SU-DHL-6 (cell line): Measurements from ENCODE around the gene NEGR1.

ENCODE experiments used
- CTCF ChIP-seq: fragments of 200-600 bp; sonication (generic); IDR thresholded peaks from one replicate; pipeline ENCODE4 v1.5.1; 2017; ENCODE audit warnings: antibody characterized with exemption, mild to moderate bottlenecking, low read length, moderate library complexity; ENCODE audit not compliant: insufficient read depth, poor library complexity, severe bottlenecking
- EZH2phosphoT487 ChIP-seq: fragments of 200-600 bp; sonication (generic), shearing (Covaris generic); conservative IDR thresholded peaks from 2 replicates; pipeline ENCODE4 v1.6.1; 2018; ENCODE audit warnings: mild to moderate bottlenecking, antibody characterized with exemption, low read length, moderate library complexity, mixed read lengths

GRCh38 chr1:71719330-71719729 lies 563.0 kb downstream of the NEGR1 start:
- TF ChIP-seq EZH2phosphoT487 (no peak), CTCF (no peak)
